DOHH2 (cell line): ENCODE results near the gene FAM81B.
"Not testable (repeated sequence)": the region's sequence is repeated elsewhere in the genome, so short reads cannot be mapped to it uniquely, and the experiment has no call there.

Experiments
- H3F3A ChIP-seq: fragments of 200-600 bp; sonication (generic), shearing (Covaris generic); 2 replicates; pipeline ENCODE4 v1.6.0; 2016; ENCODE audit warnings: antibody characterized with exemption, mild to moderate bottlenecking; ENCODE audit not compliant: control insufficient read depth, insufficient read depth
- H3K27ac ChIP-seq: fragments of 200-600 bp; sonication (generic); 2 replicates; pipeline ENCODE4 v1.5.1; 2014; ENCODE audit warnings: low read depth, mild to moderate bottlenecking, low read length, moderate library complexity
- H3K27me3 ChIP-seq: fragments of 200-600 bp; sonication (generic); 2 replicates; pipeline ENCODE4 v1.6.1; 2014; ENCODE audit warnings: mild to moderate bottlenecking, low read length, mixed read lengths; ENCODE audit not compliant: control insufficient read depth
- H3K36me3 ChIP-seq: fragments of 200-600 bp; sonication (generic); 2 replicates; pipeline ENCODE4 v1.6.1; 2014; ENCODE audit warnings: mild to moderate bottlenecking, low read length, moderate library complexity, mixed read lengths; ENCODE audit not compliant: control insufficient read depth
- H3K4me1 ChIP-seq: fragments of 200-600 bp; sonication (generic); 2 replicates; pipeline ENCODE4 v1.6.1; 2014; ENCODE audit warnings: mild to moderate bottlenecking, low read length, mixed read lengths; ENCODE audit not compliant: control insufficient read depth
- H3K4me2 ChIP-seq: fragments of 200-600 bp; sonication (generic); 2 replicates; pipeline ENCODE4 v1.6.0; 2014; ENCODE audit warnings: mild to moderate bottlenecking, low read length, moderate library complexity
- H3K4me3 ChIP-seq: fragments of 200-600 bp; sonication (generic); 2 replicates; pipeline ENCODE4 v1.5.1; 2014; ENCODE audit warnings: mild to moderate bottlenecking, low read length, mixed read lengths
- H3K79me2 ChIP-seq: fragments of 200-600 bp; sonication (generic); 2 replicates; pipeline ENCODE4 v1.6.1; 2014; ENCODE audit warnings: mild to moderate bottlenecking, low read length, mixed read lengths; ENCODE audit not compliant: control insufficient read depth
- H3K9me2 ChIP-seq: fragments of 200-600 bp; sonication (generic); replicated peaks from 2 replicates; pipeline ENCODE4 v1.6.1; 2014; ENCODE audit warnings: mild to moderate bottlenecking, low read length, mixed read lengths; ENCODE audit not compliant: control insufficient read depth
- H3K9me3 ChIP-seq: fragments of 200-600 bp; sonication (generic); 2 replicates; pipeline ENCODE4 v1.6.1; 2014; ENCODE audit warnings: antibody characterized with exemption, low read length, mixed read lengths; ENCODE audit not compliant: control insufficient read depth, insufficient read depth
- H4K20me1 ChIP-seq: fragments of 200-600 bp; sonication (generic); 2 replicates; pipeline ENCODE4 v1.6.0; 2014; ENCODE audit warnings: low read depth, mild to moderate bottlenecking, antibody characterized with exemption, low read length, moderate library complexity; ENCODE audit not compliant: control insufficient read depth, insufficient read depth
- CTCF ChIP-seq: fragments of 200-600 bp; sonication (generic); IDR thresholded peaks from one replicate; pipeline ENCODE4 v1.5.1; 2014; ENCODE audit warnings: antibody characterized with exemption, mild to moderate bottlenecking, low read depth, low read length; ENCODE audit not compliant: poor library complexity, severe bottlenecking
- EZH2phosphoT487 ChIP-seq: fragments of 200-600 bp; sonication (generic); IDR thresholded peaks from 2 replicates; pipeline ENCODE4 v1.6.1; 2017; ENCODE audit warnings: borderline replicate concordance, mild to moderate bottlenecking, antibody characterized with exemption, low read length, moderate library complexity, mixed read lengths

The FAM81B gene

GRCh38 chr5:95384485-95385213, 6.5 kb upstream of the FAM81B start:
- Histone ChIP-seq H3K79me2 (no peaks in the 10 kb centered on the region), H3K4me2 (no peak overlapping the region), H3K36me3 (no peaks in the 10 kb centered on the region), H3K9me3 (no peaks in the 10 kb centered on the region), H3K27ac (no peak overlapping the region), H3F3A (no peaks in the 10 kb centered on the region), H3K4me1 (no peaks in the 10 kb centered on the region), H4K20me1 (no peaks in the 10 kb centered on the region), H3K9me2 (no peaks in the 10 kb centered on the region), H3K4me3 (no peak overlapping the region), H3K27me3 (no peaks in the 10 kb centered on the region)
- TF ChIP-seq CTCF (no peak), EZH2phosphoT487 (no peak)

GRCh38 chr5:95385334-95385733, 5.8 kb upstream of the FAM81B start:
- Histone ChIP-seq H3K4me1 (no peaks in the 10 kb centered on the region), H3K27me3 (no peaks in the 10 kb centered on the region), H3F3A (no peaks in the 10 kb centered on the region), H3K79me2 (no peaks in the 10 kb centered on the region), H3K4me3 (no peak overlapping the region), H3K9me2 (no peaks in the 10 kb centered on the region), H3K4me2 (no peak overlapping the region), H3K36me3 (no peaks in the 10 kb centered on the region), H3K9me3 (no peaks in the 10 kb centered on the region), H3K27ac (no peak overlapping the region), H4K20me1 (no peaks in the 10 kb centered on the region)
- TF ChIP-seq EZH2phosphoT487 (no peak), CTCF (no peak)

GRCh38 chr5:95391965-95392364, 799 bp downstream of the FAM81B start:
- not testable (repeated sequence) for H3K27me3 ChIP-seq, H4K20me1 ChIP-seq, H3F3A ChIP-seq, H3K36me3 ChIP-seq, H3K9me3 ChIP-seq, H3K79me2 ChIP-seq, H3K4me2 ChIP-seq, H3K9me2 ChIP-seq, H3K4me3 ChIP-seq, H3K4me1 ChIP-seq, H3K27ac ChIP-seq

GRCh38 chr5:95392593-95393182, 1.5 kb downstream of the FAM81B start:
- H4K20me1 ChIP-seq, result no peaks in the 10 kb centered on the region
- H3K4me2 ChIP-seq, result no peak overlapping the region
- H3K4me1 ChIP-seq, result no peaks in the 10 kb centered on the region
- TF ChIP-seq CTCF (no peak), EZH2phosphoT487 (no peak)
- no peaks in the 10 kb centered on the region for H3F3A ChIP-seq
- H3K79me2 ChIP-seq, result no peaks in the 10 kb centered on the region
- no peak overlapping the region for H3K27ac ChIP-seq
- no peak overlapping the region for H3K4me3 ChIP-seq
- no peaks in the 10 kb centered on the region for H3K27me3 ChIP-seq
- no peaks in the 10 kb centered on the region for H3K9me3 ChIP-seq
- H3K36me3 ChIP-seq, result no peaks in the 10 kb centered on the region
- no peaks in the 10 kb centered on the region for H3K9me2 ChIP-seq
